ENCODE measurements around the gene SELENOK.

SELENOK gene

GRCh38 chr3:53900666-53901331, 9.1 kb upstream of the SELENOK start:
- DNase-seq (ENCODE audit: insufficient read length, low spot score) = no peak
- no peak for FAIRE-seq
- TF ChIP-seq CTCF (IDR thresholded peaks at IDR 0.05; ENCODE audit: insufficient read depth, missing control alignments) = no peak

- FAIRE-seq (no peak), DNase-seq (ENCODE audit: insufficient read length, low spot score) (no peak)
- TF ChIP-seq CTCF (IDR thresholded peaks at IDR 0.05; ENCODE audit: insufficient read depth, missing control alignments) = no peak
Observed at GRCh38 chr3:53899750-53900149, 8.1 kb upstream of the SELENOK start.

GRCh38 chr3:53892286-53892637, 603 bp upstream of the SELENOK start:
- TF ChIP-seq CTCF (IDR thresholded peaks at IDR 0.05; ENCODE audit: insufficient read depth, missing control alignments) = no peak
- DNase-seq (ENCODE audit: insufficient read length, low spot score) (no peak), FAIRE-seq (peak; percentile 21)

GRCh38 chr3:53890726-53891475, 758 bp downstream of the SELENOK start:
- TF ChIP-seq CTCF (IDR thresholded peaks at IDR 0.05; ENCODE audit: insufficient read depth, missing control alignments) = no peak
- DNase-seq (ENCODE audit: insufficient read length, low spot score) = no peak
- FAIRE-seq = no peak

- DNase-seq (ENCODE audit: insufficient read length, low spot score) = no peak
- no peak for TF ChIP-seq CTCF (IDR thresholded peaks at IDR 0.05; ENCODE audit: insufficient read depth, missing control alignments)
- FAIRE-seq = no peak
Observed at GRCh38 chr3:53888232-53888631, 3.4 kb downstream of the SELENOK start.

- no peak for TF ChIP-seq CTCF (IDR thresholded peaks at IDR 0.05; ENCODE audit: insufficient read depth, missing control alignments)
- no peak for DNase-seq (ENCODE audit: insufficient read length, low spot score)
- no peak for FAIRE-seq
Observed at GRCh38 chr3:53887446-53887845, 4.2 kb downstream of the SELENOK start.

- TF ChIP-seq CTCF (IDR thresholded peaks at IDR 0.05; ENCODE audit: insufficient read depth, missing control alignments) = no peak
- FAIRE-seq (no peak), DNase-seq (ENCODE audit: insufficient read length, low spot score) (no peak)
Observed at GRCh38 chr3:53885239-53885638, 6.4 kb downstream of the SELENOK start.
